Heart right ventricle (tissue), 16 donors: ENCODE data around the gene C18orf32. TPM values are rescaled to one million over a fixed set of nuclear protein-coding genes. Genes with fewer than 3 reads are reported as not detected.

Source experiments
- ATAC-seq, 8 donors: fragments of 200-7000 bp; cut with Tn5 transposase; one replicate each; pipeline ENCODE4 v1.9.1; 2020; ENCODE audit warnings: mild to moderate bottlenecking in 8 of 8, moderate library complexity in 8 of 8, moderate number of reproducible peaks in 1 of 8
- DNase-seq, 2 donors: peaks; one replicate each; pipeline ENCODE4 v3.0.0-alpha.2; 2020
- H3K27ac ChIP-seq, 10 donors: fragments of 200-600 bp; sonication (generic) in 2 of 10; one replicate each; pipeline versions ENCODE4 v1.5.0 to v1.8.0; 2020 to 2022; ENCODE audit warnings: mild to moderate bottlenecking in 3 of 10
- H3K27me3 ChIP-seq, 7 donors: fragments of 200-600 bp; one replicate each; pipeline ENCODE4 v1.8.0; 2021 to 2022; ENCODE audit warnings: mild to moderate bottlenecking in 2 of 7
- H3K36me3 ChIP-seq, 9 donors: fragments of 200-600 bp; sonication (generic) in 1 of 9; one replicate each; pipeline versions ENCODE4 v1.5.0 to v1.8.0; 2020 to 2022; ENCODE audit warnings: mild to moderate bottlenecking in 2 of 9
- H3K4me1 ChIP-seq, 9 donors: fragments of 200-600 bp; sonication (generic) in 1 of 9; one replicate each; pipeline versions ENCODE4 v1.5.0 to v1.8.0; 2020 to 2022; ENCODE audit warnings: mild to moderate bottlenecking in 4 of 9
- H3K4me3 ChIP-seq, 10 donors: fragments of 200-600 bp; sonication (generic) in 2 of 10; one replicate each; pipeline versions ENCODE4 v1.5.0 to v1.8.0; 2020 to 2022; ENCODE audit warnings: mild to moderate bottlenecking in 7 of 10, moderate library complexity in 2 of 10
- H3K9me3 ChIP-seq, 11 donors: fragments of 200-600 bp in 10 of 11; sonication (generic) in 2 of 11; one replicate each; pipeline versions ENCODE4 v1.5.0 to v1.8.0; 2013 to 2022; ENCODE audit warnings: mild to moderate bottlenecking in 2 of 11, control low read depth in 1 of 11, moderate library complexity in 1 of 11
- WGBS, 2 donors: extraction: QIAGEN DNeasy Blood & Tissue Kit; methylation state at CpG; one replicate each; pipeline ENCODE4 v1.1.7; 2013; ENCODE audit warnings: inconsistent platforms in 1 of 2; 5-methylcytosine and 5-hydroxymethylcytosine counted together
- intact Hi-C, 10 donors: fragments of 100-400 bp; cut with DNase I; formaldehyde crosslinking; loops; one replicate each; pipeline versions ENCODE4 v1.11.1 to v1.14.2; 2022
- polyA plus RNA-seq, 2 donors: library from polyadenylated mRNA; stranded (reverse); fragments of 200-250 nt; gene quantifications; one replicate each; pipeline ENCODE4 v1.2.3, GENCODE V29; 2013
- total RNA-seq, 10 donors: library from RNA; stranded (reverse); fragmentation: NEBNext Ultra II Directional in 3 of 10; extraction: Animal tissue kit (Norgen Biotek cat#: 25700) in 3 of 10; gene quantifications; one replicate each; pipeline versions ENCODE4 v1.2.1 to v1.2.4, GENCODE V29; 2021 to 2023
- TF ChIP-seq, protein P1 (sequence below), 9 donors: fragments of 200-600 bp; sonication (generic) in 2 of 9; IDR thresholded peaks; one replicate each; pipeline versions ENCODE4 v1.5.0 to v1.8.0; 2021 to 2022; ENCODE audit warnings: antibody characterized with exemption in 9 of 9, mild to moderate bottlenecking in 5 of 9, moderate library complexity in 1 of 9
- donor health status: Arrhythmogenic right ventricular cardiomyopathy.
- donor health status: ischemic (EF 13 %, LVEDD 7.1; RV severe dilation, severe dysfunction).
- donor health status: healthy with polysubstance abuse.
- donor health status: DM: no; HTN: yes; CAD: no.
- donor health status: DM: no; HTN: no; CAD: no.
- donor health status: ischemic (EF 25% LVEDD 6.9; RV normal size, moderate dysfunction).
- donor health status: ischemic (EF 25% LVEDD 5.7; RV mildly dilated, moderate dysfunction).
- donor health status: healthy.
- donor health status: DM: yes; HTN: yes; CAD: no.
- donor health status: Ischemic cardiomyopathy.
- donor health status: ischemic (EF 35%, LVEDD 5.7; RV mildly dilated, moderate dysfunction).
- donor health status: nonischemic (EF 11% LVEDD 7.7; RV severe dilation, severe dysfunction).
- donor health status: DM: yes; HTN: yes; CAD: no.
- donor health status: PGD.
- donor health status: ischemic (EF 29% LVEDD 5.4; RV normal size, mild dysfunction).
- donor health status: nonischemic (EF 23%, LVEDD 6.1; RV moderate dilation, normal function).

Gene C18orf32
- total and polyA plus RNA-seq, 12 donors = 25.1 to 68.3 (median 43.3) TPM

- ATAC-seq (no peak), DNase-seq (no peak)
- Histone ChIP-seq H3K4me1 (no peaks in the 10 kb centered on the region), H3K27me3 (peaks cover 0 to 42% (median 28%) of the 10 kb centered on the region in 7 donors), H3K36me3 (no peaks in the 10 kb centered on the region), H3K4me3 (no peak overlapping the region), H3K9me3 (no peaks in the 10 kb centered on the region), H3K27ac (no peak overlapping the region)
- WGBS, 2 donors = 56% methylated on average over 14 of the region's 14 CpGs
- intact Hi-C loops = no loop called here
- TF ChIP-seq, protein P1, sequence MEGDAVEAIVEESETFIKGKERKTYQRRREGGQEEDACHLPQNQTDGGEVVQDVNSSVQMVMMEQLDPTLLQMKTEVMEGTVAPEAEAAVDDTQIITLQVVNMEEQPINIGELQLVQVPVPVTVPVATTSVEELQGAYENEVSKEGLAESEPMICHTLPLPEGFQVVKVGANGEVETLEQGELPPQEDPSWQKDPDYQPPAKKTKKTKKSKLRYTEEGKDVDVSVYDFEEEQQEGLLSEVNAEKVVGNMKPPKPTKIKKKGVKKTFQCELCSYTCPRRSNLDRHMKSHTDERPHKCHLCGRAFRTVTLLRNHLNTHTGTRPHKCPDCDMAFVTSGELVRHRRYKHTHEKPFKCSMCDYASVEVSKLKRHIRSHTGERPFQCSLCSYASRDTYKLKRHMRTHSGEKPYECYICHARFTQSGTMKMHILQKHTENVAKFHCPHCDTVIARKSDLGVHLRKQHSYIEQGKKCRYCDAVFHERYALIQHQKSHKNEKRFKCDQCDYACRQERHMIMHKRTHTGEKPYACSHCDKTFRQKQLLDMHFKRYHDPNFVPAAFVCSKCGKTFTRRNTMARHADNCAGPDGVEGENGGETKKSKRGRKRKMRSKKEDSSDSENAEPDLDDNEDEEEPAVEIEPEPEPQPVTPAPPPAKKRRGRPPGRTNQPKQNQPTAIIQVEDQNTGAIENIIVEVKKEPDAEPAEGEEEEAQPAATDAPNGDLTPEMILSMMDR (IDR thresholded peaks at IDR 0.05) = no peak
Measured at GRCh38 chr18:49500201-49500921, 13.3 kb upstream of the C18orf32 start.

GRCh38 chr18:49499046-49499637 lies 12.1 kb upstream of the C18orf32 start:
- no peak for DNase-seq
- TF ChIP-seq, protein P1 (IDR thresholded peaks at IDR 0.05) = no peak
- ATAC-seq = no peak
- Histone ChIP-seq H3K4me1 (no peaks in the 10 kb centered on the region), H3K4me3 (no peak overlapping the region), H3K27ac (no peak overlapping the region), H3K9me3 (no peaks in the 10 kb centered on the region), H3K27me3 (peaks cover 0 to 42% (median 28%) of the 10 kb centered on the region in 7 donors), H3K36me3 (no peaks in the 10 kb centered on the region)
- WGBS, 2 donors = 74% methylated on average over 16 of the region's 16 CpGs
- intact Hi-C loops = no loop called here

DNA sequence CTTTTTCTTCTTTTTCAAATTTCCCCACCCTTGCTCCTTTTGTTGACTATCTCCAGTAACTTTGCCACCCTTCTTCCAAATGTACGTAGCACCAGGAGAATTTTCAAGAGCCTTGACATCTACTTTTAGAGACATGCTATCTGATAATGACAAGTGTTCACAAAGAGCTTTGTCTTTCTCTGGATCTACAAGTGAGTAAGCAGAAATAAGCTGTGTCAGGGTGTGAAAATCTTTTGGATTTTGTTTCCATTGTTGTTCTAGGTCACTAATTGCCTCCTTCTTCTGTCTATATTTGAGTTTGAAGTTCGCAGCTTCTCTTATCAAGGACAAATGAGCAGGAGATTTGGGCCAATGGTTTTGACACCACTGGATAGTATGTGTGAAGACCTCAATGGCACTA lies 8.4 kb upstream of the C18orf32 start:
- ATAC-seq (no peak), DNase-seq (no peak)
- peaks cover 0 to 23% (median 17%) of the 10 kb centered on the region in 7 donors for H3K27me3 ChIP-seq
- H3K9me3 ChIP-seq = no peaks in the 10 kb centered on the region
- no peak overlapping the region for H3K27ac ChIP-seq
- peaks cover 0 to 12% (median 6%) of the 10 kb centered on the region in 9 donors for H3K36me3 ChIP-seq
- no peak overlapping the region for H3K4me3 ChIP-seq
- 37 to 67% methylated on average over 2 of the region's 2 CpGs for WGBS, 2 donors
- H3K4me1 ChIP-seq = peaks cover 0 to 19% (median 13%) of the 10 kb centered on the region in 9 donors
- intact Hi-C loops = no loop called here
- TF ChIP-seq, protein P1 (IDR thresholded peaks at IDR 0.05) = no peak

- DNase-seq (no peak), ATAC-seq (no peak)
- WGBS, 2 donors = 74 to 77% methylated on average over 3 of the region's 3 CpGs
- no peak overlapping the region for H3K4me3 ChIP-seq
- H3K9me3 ChIP-seq = no peaks in the 10 kb centered on the region
- no peak overlapping the region for H3K27ac ChIP-seq
- peaks cover 0 to 16% (median 10%) of the 10 kb centered on the region in 9 donors for H3K36me3 ChIP-seq
- H3K4me1 ChIP-seq = peaks cover 0 to 23% (median 16%) of the 10 kb centered on the region in 9 donors
- peaks cover 0 to 19% (median 13%) of the 10 kb centered on the region in 7 donors for H3K27me3 ChIP-seq
- TF ChIP-seq, protein P1 (IDR thresholded peaks at IDR 0.05) = no peak
- intact Hi-C loops = no loop called here
Measured at GRCh38 chr18:49495076-49495475, 8.0 kb upstream of the C18orf32 start.
